Lower leg skin (tissue), 3 donors: ENCODE data around the gene AKR1C1.
"Not testable (repeated sequence)": the region's sequence is repeated elsewhere in the genome, so short reads cannot be mapped to it uniquely, and the experiment has no call there.

ENCODE experiments used
- CTCF ChIP-seq, 3 donors: fragments of 450-650 bp; IDR thresholded peaks; one replicate each; pipeline ENCODE4 v1.5.1; 2016; ENCODE audit warnings: antibody characterized with exemption in 3 of 3, mild to moderate bottlenecking in 3 of 3, moderate library complexity in 2 of 3
- POLR2A ChIP-seq, 2 donors: fragments of 450-650 bp; IDR thresholded peaks; one replicate each; pipeline ENCODE4 v1.6.1; 2016 to 2017; ENCODE audit warnings: antibody characterized with exemption in 2 of 2, mild to moderate bottlenecking in 1 of 2, moderate library complexity in 1 of 2

GRCh38 chr10:4963815-4964154 lies 570 bp downstream of the AKR1C1 start:
- TF ChIP-seq CTCF, POLR2A (IDR thresholded peaks at IDR 0.05): not testable (repeated sequence)
